GM20431 (cell line): ENCODE results near the gene LRRC10B.

Experiments
- in situ Hi-C: fragments of 300-500 bp; cut with MseI, MboI; formaldehyde crosslinking; loops from one replicate; pipeline ENCODE4 v1.15.0; 2020; ENCODE audit warnings: low sequenced_read_pairs; ENCODE audit not compliant: unreplicated experiment

The LRRC10B gene

GRCh38 chr11:61542705-61543104 lies 34.2 kb downstream of the LRRC10B start:
- in situ Hi-C loops, result no loop called here

DNA sequence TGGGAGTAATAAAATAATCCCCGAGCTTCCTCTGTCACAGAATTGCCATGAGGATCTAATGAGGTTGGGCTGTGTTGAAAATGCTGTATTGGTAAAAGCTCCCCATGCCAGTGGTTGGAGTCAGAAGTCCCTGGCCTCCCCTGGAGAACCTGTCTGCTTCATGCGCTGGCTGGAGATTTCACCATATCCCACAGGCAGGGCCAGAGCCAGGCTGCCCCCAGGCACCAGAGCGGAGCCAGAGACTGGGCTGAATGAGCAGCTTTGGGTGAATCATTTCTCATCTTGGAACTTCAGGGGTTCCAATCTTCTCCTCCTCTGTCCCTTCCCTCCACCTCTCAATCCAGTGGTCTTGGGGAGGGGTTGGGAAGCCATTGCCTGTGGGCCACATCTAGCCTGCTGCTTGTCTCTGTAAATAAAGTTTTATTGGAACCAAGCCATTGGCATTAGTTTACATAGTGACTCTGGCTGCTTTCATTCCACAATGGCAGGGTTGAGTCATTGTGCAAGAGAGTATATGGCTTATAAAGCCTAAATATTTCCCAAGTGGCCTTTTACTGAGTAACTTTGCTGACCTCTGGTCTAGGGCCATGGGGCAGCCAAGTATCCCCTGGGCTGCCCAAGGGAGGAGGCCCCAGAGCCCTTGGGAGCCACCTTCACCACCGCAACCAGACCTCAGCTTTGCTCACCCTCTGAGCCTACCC lies 35.2 kb downstream of the LRRC10B start:
- in situ Hi-C loops, result no loop called here

DNA sequence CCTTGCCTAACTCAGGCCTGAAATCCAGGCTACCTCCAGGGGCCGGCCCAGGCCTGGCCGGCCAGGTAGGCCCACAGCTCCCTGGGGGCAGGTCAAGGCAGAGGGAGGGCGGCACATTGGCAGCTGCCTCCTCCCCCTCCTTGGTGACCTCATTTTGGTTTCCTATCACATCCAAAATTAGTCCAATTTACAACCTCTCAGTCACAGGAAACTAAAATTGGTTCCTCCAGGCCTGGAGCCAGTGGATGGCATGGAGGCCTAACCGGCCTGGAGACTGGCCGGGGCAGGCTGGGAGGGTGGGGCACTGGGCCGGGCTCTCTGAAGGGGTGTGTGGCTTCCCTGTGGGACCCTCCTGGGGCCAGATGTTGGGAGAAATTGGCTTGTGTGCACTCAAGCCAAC lies 35.9 kb downstream of the LRRC10B start:
- in situ Hi-C loops, result no loop called here

DNA sequence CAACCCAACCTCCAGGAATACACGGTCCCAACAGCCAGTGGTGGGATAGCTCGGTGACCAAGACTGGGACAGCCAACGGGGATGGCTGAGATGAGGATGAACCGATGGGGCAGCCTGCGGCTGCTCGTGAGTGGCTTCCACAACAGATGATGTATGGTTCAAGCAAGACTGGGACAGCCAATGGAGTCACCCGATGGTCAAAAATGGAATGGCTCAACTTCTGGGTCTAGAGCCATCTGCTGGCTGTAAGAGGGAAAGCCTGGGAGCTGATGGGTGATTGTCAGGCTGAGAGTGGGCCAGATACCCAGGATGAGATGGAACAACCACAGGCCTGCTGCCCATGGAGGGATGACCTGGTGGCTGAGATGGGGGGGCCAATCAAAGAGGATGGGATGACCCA lies 36.8 kb downstream of the LRRC10B start:
- in situ Hi-C loops, result no loop called here

GRCh38 chr11:61545921-61546320 lies 37.4 kb downstream of the LRRC10B start:
- in situ Hi-C loops, result no loop called here

DNA sequence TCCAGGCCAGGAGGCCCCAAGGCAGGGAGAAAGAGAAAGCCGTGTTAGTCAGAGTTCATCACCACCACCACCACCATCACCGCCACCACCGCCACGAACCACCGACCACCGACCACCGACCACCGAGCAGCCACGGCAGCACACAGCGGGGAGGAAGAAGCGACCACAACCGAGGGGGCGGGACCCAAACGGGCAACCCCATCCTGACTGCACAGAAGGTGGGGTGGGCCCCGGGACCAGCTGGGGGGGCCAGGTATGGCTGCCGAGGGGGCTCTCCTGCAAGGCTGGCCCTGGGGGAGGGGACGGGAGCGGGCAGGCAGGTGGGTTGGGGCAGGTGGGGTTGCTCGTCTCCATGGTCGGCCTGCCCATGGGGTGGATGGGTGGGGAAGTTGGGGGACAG lies 38.1 kb downstream of the LRRC10B start:
- in situ Hi-C loops, result no loop called here

- in situ Hi-C loops, result no loop called here
Measured at GRCh38 chr11:61547246-61547645, 38.7 kb downstream of the LRRC10B start.

- in situ Hi-C loops, result no loop called here
Measured at GRCh38 chr11:61549177-61549576, 40.6 kb downstream of the LRRC10B start.

DNA sequence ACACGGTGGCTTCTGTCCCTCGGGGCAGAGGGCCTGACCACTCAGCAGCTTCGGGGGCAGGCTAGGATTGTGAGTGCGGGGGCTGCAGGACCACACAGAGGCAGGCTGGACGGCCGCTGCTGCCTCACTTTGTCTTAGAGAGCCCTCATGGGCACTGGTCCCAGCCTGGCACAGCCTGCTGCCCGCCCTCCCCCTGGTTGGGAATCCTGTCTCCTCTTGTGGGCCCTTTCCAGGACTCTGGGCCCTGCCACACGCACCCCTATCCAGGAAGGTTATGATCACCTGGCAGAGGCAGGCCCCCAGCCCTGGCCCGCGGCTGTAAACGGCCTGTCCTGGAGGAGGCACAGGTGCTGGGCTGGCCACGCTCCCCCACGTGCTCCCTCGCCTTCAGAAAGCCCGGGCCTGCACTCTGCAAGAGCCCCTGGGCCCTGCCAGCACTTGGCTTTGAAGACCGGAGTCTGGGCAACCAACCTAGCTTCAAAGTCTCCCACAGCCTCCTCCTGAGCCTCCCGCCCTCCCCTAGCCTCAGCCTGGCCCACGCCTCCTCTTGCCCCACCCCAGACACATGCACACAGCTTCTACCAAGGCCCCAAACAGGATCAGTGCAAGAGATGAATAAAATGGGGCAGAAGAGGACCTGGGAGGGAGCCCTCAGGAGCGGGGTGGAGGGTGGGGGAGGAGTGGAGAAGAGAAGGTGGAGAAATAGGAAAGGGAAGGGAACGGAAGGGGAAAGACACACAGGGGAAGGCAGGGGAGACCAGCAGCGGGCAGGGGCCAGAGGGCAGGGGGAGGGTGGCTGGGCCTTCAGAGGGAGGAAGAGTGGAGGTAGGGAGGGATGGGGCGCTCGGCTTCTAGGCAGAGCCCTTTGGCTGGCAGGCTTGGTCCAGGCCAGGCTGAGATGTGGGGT lies 41.4 kb downstream of the LRRC10B start:
- in situ Hi-C loops, result no loop called here

DNA sequence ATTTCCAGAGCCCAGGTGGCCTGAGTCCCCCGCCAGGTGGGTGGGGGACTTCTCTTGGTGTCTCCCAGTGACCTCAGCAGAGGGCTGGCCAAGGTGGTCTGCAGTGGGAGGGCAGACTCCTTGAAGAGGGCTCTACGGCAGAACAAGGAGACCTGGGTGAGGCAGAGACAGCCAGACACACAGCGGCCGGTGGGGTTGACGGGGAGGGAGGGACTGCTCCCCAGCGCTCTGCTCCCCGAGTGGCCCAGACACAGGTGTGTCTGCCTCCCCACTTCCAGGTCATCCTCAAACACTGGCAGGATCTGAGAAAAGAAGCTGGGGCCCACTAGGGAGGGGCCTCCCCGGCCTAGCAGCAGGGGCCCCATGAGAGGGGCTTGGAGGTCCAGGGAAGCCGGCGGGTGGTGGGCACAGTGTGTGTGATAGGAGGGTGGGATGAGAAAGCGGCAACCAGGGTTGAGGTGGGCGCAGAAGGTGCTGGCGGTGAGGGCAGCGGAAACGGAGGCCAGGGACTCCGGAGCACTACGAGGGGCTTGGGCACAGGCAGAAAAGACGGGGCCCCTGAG lies 42.2 kb downstream of the LRRC10B start:
- in situ Hi-C loops, result no loop called here

DNA sequence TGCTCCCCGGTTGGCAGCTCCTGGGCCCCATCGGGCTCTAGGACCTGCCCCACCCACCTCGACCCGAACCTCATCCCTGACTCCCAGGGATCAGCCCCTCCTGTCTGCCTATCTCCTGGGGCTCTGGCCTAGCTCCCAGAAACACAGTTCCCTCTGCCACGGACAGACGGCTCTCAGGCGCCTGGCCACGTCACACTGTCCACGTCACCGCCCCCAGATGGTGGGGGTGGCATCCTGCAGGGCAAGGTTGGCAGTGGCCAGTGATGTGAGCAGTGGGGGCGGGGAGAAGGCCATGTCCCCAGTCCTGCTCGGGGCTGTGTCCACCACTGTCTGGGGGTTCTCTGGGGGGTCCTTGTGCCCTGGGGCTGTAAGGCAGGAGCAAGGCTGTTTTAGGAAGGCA lies 43.1 kb downstream of the LRRC10B start:
- in situ Hi-C loops, result no loop called here

DNA sequence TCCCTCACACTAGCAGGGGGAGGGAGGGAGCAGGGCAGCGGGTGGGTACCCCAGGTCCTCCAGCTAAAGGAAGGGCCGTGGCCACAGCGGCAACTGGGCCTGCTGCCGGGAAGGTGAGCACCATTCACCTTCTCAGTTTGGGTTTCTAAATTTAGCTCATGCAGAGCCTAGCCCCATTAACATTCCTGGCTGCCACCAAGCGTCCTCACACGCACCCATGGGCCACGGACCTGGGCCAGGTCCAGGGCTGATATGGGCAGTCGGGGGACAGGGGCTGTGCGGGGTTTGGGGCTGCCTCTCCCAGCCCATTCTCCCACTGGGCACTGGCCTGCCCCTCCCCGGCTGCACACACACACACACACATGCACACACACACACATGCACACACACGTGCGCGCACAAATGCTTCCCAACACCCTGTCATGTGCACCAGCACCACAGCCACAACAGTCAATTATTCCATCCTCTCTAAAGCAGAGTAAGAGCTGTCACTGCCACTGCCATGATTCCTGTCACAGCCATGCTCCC lies 43.6 kb downstream of the LRRC10B start:
- in situ Hi-C loops, result no loop called here

DNA sequence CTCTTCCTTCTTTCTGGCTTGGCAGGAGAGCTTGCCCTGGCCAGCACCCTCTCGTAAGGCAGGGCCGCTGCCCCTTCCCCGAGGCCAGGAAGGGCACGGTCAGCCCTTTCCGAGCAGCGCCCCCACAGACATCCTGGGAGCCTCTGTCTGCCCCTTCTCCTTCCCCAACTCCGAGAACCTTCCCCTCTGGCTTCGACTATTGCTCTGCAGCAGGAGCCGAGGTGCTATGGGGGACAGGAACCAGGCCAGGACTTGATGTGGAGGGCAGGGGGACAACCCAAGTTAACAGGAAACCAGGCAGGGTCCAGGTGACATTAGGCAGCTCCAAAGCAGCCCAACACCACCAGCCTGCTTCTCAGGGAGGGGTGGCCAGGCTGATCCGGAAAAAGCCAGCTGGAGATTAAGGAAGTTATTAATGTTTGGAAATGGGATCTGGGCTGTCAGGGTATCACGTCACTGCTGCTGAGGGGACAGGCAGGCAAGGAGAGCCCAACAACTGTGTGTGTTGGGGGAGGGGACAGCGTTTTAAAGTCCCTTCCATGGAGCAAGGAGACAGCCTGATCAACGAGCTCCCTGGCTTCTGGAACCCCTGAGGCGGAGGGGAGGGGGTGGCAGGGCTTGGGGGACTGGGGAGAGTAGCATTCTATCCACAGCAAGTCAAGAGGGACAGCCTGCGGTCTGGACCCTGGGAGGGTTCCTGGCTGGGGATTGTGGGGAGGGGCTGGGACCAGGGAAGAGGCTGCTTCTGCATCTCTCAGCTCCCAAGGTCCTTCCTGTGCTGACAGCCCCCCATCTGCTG lies 45.0 kb downstream of the LRRC10B start:
- in situ Hi-C loops, result no loop called here

GRCh38 chr11:61554172-61554988 lies 45.8 kb downstream of the LRRC10B start:
- in situ Hi-C loops, result no loop called here

GRCh38 chr11:61555051-61555969 lies 46.8 kb downstream of the LRRC10B start:
- in situ Hi-C loops, result no loop called here

GRCh38 chr11:61555978-61556377 lies 47.4 kb downstream of the LRRC10B start:
- in situ Hi-C loops, result no loop called here

DNA sequence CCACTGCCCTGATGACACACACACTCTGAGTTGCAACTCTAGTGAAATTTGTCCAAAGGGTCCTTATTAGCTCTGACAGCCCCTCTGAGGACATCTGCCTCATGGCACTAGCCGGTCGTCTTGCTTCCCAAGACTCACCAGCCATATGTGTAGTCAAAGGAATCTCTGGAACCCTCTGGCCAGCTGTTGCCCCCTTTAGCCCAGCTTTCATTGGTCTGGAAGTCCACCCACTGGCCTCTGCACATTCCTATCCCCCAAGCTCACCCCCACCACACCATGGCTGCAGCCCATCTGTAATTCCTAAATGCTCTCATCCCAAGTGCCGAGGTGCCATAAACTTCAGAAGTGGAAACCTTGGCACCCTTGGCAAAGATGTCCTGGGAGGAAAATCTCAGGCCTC lies 48.1 kb downstream of the LRRC10B start:
- in situ Hi-C loops, result no loop called here
